NCI-H2107 treated with DMSO at 0.1 percent for 48 hours (cell line): ENCODE results near the gene HYDIN.
"Not testable (repeated sequence)": the region's sequence is repeated elsewhere in the genome, so short reads cannot be mapped to it uniquely, and the experiment has no call there.

Experiments
- DNase-seq: peaks from one replicate; lab custom pipeline; 2025; ENCODE audit not compliant: unreplicated experiment; lab: John Stamatoyannopoulos, UW

Gene HYDIN

DNA sequence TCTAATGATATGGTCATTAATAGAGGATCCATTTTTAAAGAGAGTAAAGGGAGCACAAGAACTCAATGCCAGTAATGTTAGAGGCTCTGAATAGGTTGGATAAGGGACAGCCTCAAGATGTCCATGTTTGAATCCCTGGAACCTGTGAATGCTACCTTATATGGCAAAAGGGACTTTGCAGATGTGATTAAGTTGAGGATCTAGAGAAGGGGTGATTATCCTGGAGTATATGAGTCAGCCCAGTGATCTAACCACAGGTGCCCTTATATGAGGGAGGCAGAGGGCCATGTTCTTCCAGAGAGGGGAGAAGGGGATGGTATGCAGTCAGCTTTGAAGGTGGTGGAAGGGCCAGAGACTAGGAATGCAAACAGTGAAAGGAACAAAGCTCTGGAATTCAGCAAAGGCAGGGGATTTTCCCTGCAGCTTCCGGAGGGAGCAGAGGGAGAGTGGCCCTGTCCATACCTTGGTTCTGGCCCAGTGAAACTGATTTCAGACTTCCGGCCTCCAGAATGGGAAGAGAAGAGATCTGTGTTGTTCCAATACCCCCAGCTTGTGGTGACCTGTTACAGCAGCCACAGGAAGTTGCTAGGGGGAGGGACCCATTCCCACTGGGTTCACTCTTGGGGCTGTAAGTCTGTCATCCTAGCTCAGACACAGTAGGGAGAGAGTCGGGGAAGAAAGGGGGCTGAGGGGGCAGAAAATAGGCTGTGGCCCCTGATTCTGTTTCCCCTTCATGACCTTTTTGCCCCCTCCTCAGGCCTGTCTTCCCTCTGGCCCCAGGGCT is 220.9 kb downstream of the HYDIN start:
- DNase-seq = not testable (repeated sequence)

DNA sequence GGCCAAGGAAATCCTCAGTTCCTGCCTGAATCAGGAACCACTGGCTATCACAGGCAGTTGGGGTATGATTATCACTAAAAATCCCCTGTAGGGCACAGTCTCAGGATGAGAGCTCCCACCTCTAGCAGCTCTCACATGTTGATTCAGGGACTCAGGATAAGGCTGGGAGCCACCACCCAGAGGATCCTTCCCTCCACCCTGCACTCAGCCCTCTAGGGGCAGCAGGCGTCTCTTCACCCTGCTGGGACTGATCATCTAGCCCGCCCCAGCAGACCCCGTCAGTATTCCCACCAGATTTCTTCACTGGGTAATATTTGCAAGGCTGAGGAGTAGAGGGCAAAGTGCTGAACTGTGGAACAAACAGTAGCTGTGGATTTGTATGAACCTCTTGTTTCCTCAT is 224.0 kb downstream of the HYDIN start:
- not testable (repeated sequence) for DNase-seq

- peak; percentile 29 for DNase-seq
Observed at GRCh38 chr16:70999735-71000134, 230.8 kb downstream of the HYDIN start.

DNA sequence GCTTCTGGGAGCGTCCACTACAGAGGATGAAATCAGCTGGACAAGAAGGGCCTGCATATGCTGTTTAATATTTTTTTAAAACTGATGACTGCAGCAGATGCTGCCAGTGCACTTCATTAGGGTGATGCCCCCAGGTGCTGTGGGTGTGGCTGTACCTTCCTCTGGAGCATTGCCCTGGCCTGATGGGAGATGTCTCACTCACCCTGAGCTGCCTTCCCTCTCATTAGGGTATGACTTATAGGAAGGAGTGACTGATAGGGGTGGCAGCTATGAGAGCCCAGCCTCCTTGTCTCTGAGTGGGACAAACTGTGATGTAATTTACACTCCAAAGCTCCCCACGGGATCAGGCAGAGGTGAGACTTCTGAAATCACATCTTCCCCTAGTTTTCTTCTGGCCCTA is 234.7 kb downstream of the HYDIN start:
- not testable (repeated sequence) for DNase-seq

DNA sequence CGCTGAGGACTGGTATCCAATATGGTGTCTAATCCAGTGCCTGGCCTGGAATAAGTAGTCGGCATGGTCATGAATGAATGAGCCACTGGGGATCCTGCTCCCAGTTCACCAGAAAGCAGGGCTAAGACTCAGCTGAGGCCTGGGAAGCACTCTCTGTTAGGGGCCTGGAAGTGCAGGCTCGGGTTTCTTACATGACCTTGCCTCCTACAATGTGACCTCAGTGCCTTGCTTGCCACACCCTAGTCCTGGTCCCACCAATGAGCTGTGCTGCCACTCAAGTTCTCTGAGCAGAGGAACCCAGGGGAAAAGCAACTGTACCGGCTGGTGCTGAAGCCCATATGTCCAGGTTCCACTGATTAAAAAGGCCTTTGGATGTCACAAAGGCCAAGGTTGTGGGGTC is 238.0 kb downstream of the HYDIN start:
- DNase-seq = not testable (repeated sequence)

DNA sequence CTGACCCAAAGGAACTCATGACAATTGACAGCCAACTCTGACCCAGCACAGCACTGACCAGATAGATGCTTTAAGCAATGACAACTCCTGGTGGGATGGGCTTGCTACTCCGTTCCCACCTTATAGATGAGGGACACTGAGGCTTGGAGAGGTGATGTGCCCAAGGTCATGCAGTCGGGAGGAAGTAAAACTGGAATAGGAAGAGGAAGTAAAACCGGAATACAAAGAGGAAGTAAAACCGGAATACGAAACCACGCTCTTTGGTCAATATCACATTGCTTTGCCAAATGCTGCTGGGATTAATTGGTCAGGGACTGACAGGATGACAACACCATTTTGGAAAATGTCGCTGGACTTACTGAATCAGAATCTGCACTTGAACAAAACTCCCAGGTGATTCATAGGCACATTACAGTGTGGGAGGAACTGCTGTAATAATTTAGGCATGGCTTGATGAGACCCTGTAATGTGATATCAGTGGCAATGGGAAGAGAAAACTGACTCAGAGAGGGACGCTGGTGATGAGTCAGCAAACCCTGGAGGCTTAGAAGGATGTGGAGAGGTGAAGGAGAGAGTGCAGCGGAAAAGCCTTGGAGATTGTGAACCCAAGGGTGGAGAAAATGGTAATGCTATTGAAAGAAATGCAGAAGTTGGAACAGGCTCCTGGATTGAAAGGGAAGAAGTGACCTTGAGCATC is 243.4 kb downstream of the HYDIN start:
- DNase-seq = not testable (repeated sequence)

DNA sequence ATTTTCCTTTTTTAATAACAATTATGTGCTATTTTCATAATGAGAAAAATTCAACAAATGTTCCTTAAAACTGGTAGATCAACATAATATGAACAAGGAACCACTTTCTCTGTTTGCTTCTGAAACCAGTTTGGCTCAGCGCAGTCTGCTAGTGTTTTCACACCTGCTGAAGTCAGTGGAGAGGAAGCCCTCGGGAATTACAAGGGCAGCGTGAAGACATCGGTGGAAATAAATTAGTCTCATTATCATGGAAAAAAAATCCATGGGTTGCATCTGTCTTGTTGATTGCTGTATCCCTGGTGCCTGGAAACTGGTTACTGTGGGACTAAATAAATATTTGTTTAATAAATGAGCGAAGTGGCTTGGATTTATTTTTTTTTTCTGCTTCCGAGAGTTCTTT is 245.8 kb downstream of the HYDIN start:
- peak; percentile 38 for DNase-seq

DNA sequence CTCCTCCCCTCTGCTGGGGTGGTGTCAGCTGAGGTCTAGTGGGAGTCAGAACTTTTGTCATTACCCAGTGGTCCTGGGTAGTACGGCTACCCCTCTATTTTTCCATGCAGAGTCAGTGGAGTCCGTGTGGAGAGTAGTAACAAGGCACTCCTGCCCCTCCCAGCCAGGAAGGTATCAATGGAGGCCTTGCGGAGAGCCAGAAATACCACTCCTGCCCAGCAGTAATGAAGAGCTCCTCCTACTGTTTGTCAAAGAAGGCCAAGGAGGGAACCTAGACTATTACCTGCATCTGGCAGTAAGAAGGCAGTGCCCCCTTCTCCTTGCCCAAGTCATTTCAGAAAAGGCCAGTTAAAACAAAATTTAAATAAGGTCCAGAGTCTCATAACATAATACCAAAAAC is 262.2 kb downstream of the HYDIN start:
- DNase-seq = not testable (repeated sequence)

DNA sequence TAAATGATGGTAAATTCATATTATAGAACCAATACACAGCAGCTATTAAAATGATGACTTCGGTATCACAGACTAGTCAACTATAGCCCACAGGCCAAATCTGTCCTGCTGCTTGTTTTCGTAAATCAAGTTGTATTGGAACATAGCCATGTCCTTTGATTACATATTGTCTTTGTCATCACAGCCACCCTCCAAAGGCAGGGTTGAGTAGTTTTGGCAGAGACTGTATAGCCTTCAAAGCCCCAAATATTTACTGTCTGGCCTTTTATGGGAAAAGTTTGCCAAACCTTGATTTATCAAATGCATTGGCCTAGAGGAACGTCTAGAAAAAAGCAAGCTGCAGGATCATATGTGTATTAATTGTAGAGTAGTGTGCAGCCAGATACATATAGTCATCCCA is 270.4 kb downstream of the HYDIN start:
- not testable (repeated sequence) for DNase-seq

DNA sequence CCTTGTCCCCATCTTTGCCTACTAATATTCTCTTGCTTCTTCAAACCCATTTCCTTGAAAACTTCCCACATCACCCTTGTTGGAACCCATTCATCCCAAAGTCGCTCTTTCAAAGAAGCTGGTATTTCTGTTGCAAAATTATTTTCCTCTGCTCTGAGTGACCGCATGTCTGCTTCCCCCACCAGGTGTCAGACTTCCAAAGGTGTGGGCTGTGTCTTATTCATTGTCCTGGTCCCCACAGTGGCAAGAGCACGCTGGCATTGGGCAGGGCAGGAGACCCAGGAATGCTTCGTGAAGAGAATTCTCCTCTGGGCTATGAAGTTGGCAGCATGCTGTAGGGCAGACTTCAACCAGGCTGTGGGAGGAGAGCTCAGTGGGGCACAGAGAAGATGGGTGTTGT is 275.6 kb downstream of the HYDIN start:
- DNase-seq = not testable (repeated sequence)

DNA sequence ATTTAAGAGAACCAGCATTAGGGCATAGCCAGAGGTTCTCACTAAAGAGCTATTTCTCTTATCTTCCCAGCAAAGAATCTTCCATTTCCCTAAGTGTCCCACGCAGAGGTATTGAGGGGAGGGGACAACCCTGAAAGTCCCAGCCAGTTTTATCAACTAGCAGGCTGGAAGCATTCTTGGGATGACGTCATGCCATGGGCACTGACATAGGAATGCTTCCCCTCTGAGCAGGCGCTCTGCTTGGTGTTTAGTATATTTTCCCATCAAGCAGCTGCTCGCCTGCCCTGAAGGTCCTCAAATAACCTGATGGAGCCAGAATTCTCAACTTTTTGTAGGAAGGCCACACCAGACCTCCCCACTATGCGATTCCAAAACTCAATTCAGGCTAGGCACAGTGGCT is 276.7 kb downstream of the HYDIN start:
- DNase-seq = not testable (repeated sequence)

GRCh38 chr16:70943551-70943950 is 287.0 kb downstream of the HYDIN start:
- DNase-seq = not testable (repeated sequence)

- not testable (repeated sequence) for DNase-seq
Observed at GRCh38 chr16:70939690-70940359, 290.7 kb downstream of the HYDIN start.

- DNase-seq = not testable (repeated sequence)
Observed at GRCh38 chr16:70936781-70937525, 293.6 kb downstream of the HYDIN start.

DNA sequence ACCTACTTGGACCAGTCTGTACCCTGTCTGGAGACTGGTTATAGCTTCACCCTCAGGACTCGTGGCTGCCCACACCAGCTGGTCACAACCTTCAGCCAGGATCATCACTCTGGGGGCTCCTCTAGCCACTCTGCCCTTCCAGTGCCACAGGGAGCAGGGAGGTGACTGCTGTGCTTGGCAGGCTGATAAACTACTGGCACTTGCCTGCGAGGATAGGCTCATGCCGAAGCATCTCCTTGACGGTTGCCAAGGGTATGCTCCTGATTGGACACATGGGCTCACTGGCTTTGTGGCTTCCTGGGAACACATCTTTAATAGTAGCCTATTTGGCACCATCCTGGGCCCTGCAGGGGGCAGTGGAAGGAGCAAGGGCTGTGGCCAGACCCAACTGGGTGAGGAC is 295.2 kb downstream of the HYDIN start:
- not testable (repeated sequence) for DNase-seq

DNA sequence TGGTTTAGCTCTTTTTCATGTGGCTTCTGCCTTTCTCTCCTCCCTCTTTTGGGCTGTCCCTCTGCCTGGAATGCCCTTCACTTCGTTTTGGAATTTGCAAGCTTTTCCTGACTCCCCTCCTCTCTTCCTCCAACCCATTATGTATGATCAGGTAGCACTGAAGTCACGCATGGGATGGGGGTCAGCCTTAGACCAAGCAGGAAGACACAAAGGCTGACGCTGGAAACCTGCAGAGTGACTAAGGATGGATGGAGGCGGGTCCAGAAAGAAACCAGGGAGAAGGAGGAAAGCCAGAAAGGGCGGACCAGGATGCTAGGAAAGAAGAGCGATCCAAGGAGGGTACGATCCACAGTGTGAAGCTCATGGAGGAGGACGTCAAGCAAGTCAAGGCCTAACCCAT is 296.8 kb downstream of the HYDIN start:
- DNase-seq = not testable (repeated sequence)

DNA sequence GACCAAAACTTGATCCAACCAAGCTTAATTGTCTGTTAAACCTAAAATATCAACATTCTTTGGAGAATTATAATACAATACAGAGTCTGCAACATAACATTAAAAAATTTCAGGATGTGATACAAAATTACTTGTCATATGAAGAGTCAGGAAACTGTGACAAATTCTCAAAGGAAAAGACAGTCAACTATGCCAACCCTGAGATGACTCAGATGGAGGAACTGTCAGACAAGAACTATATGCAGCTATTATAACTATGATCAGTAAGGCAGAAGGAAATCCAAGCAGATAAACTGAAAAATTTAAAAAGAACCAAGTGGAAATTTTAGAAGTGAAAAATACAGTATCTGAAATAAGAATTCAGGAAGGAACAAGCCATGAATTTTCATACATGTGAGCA is 299.8 kb downstream of the HYDIN start:
- DNase-seq = not testable (repeated sequence)

- DNase-seq = not testable (repeated sequence)
Observed at GRCh38 chr16:70922164-70922563, 308.4 kb downstream of the HYDIN start.

DNA sequence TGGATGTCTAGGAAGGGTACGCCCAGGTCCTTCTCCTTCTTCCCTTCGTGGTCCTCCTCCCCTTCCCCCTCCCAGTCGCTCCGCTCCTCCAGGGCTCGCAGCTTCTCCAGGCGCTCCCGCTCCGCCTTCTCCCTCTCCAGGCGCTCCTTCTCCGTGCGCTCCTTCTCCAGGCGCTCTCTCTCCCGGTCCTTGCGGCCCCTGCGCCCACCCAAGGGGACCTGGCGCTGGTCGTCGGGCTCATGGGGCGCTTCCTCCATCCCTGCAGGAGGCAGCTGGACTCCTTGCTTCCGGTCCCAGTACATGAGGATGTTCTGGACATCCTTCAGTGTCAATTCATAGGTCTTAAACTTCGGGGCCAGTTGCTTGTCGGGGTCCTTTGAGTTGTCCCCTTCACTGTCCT is 309.9 kb downstream of the HYDIN start:
- DNase-seq = not testable (repeated sequence)

GRCh38 chr16:70888208-70888607 is 342.3 kb downstream of the HYDIN start:
- DNase-seq = not testable (repeated sequence)

- DNase-seq = not testable (repeated sequence)
Observed at GRCh38 chr16:70884652-70885051, 345.9 kb downstream of the HYDIN start.
